Occipital lobe (tissue), 2 donors: ENCODE results near the gene CTNNA3. TPM values are rescaled to one million over a fixed set of nuclear protein-coding genes. Genes with fewer than 3 reads are reported as not detected.

Experiments used
- DNase-seq: peaks from one replicate; lab custom pipeline; 2025; lab: John Stamatoyannopoulos, UW
- total RNA-seq: library from RNA; depleted of rRNA; stranded (reverse); fragments of >200 nt; gene quantifications from one replicate; pipeline ENCODE4 v1.2.3, GENCODE V29; 2014

Gene CTNNA3
- total RNA-seq, 1 donor from 2014 or later: 1.7 TPM

DNA sequence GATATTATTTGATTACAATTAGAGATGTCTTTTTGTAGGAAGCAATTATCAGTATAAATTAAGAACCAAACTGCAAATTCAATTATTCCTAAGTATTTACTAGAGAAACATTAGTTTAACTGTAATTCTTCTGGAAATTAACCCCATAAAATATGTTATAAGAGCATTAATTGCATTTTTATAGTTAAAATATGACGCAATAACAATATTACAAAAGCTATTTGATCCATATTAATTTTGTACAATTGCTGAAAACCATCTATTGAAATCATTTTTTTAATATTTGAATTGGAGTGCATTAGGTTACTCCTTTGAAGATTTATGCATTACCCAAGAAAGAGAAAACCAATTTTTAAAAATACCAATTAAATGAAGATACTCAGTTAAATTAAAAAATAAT is 1024.9 kb downstream of the CTNNA3 start:
- DNase-seq: no peak

DNA sequence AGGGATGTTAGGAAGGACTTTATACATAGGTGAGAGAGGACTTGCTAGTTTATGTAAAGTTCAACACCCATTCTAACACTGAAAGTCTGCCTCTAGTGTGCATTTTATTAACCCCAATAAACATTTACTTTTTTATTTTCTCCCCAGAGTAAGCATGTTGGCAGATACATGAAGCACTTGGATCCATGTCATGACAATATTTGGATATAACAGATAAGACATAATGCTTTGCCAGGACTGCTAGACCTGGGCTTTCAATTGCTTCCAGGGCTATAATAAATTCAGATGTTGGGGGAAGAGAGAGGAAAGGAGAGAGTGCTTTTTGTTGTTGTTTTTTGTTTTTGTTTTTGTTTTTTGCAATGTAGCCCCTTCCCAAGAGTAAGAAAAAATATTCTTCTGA is 1039.5 kb downstream of the CTNNA3 start:
- DNase-seq: no peak

DNA sequence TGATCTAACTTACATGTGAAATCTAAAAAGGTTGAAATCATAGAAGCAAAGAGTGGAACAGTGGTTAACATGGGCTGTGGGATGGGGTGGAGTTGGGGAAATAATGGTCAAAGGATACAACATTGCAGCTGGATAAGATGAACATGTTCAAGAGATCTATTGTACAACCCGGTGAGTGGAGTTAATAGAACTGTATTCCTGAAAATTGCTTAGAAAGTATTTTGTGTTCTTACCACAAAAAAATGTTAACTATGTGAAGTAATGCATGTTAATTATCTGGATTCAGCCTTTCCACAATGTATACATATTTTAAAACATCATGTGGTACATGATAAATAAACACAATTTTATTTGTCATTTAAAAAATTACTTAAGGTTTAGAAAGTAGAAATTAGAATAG is 1041.1 kb downstream of the CTNNA3 start:
- DNase-seq: no peak

DNA sequence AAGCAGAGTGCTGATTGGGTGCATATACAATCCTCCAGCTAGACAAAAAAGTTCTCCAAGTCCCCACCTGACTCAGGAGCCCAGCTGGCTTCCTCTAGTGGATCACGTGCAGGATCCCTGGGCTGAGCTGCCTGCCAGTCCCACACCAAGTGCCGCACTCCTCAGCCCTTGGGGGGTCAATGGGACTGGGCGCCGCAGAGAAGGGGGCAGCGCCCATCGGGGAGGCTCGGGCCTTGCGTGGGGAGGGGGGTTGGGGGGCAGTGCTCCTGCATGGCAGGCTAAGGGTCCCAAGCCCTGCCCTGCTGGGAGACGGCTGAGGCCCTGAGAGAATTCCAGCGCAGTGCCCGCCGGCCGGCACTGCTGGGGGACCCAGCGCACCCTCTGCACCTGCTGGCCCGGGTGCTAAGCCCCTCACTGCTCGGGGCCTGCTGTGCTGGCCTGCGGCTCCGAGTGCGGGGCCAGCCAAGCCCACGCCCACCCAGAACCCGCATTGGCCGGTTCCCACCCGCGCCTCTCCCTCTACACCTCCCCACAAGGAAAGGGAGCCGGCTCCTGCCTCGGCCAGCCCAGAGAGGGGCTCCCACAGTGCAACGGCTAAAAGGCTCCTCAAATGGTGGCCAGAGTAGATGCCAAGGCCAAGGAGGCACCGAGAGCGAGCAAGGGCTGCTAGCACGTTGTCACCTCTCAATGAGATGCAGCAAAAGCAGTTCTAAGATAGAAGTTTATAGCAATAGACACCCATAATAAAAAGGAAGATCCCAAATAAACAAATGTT is 1044.5 kb downstream of the CTNNA3 start:
- no peak for DNase-seq

DNA sequence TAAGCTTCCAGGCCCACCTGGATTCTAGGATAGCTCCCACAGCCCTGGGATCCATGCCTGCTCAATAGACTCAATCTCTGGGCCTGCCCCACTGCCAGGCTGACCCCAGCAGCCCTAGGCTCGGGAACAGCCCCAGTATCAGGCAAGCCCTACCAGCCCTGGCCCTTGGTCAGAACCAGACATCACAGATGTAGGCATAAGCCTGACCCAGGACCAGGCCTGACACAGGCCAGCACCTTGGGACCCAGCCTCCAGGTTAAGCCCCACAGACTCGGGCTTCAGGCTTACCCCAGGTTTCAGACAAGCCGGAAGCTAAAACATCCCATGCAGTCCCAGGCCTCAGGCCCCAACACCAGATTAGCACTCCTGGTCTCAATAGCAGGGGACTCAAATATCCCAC is 1046.4 kb downstream of the CTNNA3 start:
- no peak for DNase-seq

DNA sequence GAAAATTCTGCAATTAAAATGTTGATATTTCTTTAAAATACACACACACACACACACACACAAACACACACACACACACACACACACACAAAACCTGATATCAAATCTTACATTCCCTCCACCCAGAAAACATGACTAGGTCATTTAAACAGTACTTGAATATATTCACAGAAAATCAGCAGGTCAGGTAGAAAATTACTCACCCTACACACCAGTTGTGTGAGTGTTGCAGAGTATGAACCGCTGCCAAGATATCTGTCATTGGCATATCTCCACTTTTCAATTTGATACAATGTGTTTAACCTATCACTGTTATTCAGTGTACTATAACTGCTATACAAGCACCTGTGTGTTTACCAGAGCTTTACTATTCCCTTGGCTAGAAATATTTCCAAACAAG is 1053.8 kb downstream of the CTNNA3 start:
- no peak for DNase-seq

DNA sequence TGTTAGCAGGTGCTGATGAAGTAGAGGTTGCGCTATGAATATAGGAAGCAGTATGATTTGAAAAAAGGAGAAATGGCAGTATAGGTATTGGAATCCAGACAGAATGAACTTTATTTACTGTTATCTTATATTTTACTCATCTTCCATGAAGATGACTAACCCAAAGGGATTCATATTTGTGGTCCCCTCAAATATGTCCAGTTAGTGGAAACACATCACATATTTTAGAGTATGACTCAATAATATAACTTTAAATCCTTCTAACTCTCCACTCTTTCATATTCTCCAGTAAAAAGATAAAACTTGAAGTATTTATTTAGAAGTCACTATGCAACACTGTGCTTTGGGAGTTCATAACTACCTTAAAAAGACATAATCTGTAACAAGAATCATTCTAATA is 1056.6 kb downstream of the CTNNA3 start:
- DNase-seq: no peak

DNA sequence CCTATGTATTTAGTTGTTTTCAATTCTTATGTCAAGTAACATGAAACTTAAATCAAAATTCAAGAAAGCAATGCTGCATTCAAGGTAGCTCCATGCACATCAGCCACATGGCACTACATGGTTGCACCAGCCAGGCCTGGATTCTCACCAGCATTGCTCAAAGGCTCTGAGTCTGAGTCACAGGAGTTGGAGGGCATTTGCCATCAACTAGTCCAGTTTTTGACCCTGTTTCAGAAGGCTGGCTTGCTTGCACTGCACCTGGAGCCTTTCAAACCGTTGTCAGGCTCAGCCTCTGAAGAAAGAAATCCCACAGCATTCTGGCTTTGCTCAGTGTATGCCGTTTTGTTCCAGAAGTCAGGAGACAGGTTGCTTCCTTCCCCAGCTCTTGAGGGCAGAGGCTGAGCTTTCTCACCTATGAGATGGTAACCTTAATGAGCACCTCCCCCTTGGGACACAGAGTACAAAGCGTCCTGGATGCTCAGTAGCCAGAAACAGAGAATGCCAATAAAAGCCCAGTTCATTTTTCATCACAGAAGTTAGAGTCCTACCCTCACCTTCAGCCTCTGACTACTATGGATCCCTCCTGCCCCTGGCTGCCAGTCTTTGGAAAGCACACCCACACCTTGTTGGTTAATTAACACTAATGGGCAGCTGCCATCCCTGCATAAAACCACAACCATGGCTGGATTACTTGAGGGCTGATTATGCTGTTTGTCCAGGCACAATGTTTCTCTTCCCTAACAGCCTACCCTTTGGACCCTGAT is 1058.5 kb downstream of the CTNNA3 start:
- DNase-seq: no peak

DNA sequence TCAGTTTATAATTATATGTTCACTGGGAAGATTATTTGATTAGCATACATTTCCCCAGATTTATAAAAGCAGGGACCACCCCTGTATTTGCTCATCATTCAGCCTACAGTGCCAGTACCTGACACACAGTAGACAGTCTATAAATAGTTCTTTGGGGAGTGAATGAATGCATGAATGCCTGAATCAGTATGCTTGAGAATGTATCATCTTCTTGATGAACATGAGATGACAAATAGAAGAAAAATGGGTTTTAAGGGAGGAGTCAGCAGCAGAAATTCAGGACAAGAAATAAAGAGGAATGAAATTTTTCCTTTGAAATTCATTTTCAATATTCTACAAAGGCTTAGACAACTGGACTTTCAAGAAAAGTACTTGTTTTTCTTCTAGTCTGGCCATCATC is 1066.0 kb downstream of the CTNNA3 start:
- no peak for DNase-seq

DNA sequence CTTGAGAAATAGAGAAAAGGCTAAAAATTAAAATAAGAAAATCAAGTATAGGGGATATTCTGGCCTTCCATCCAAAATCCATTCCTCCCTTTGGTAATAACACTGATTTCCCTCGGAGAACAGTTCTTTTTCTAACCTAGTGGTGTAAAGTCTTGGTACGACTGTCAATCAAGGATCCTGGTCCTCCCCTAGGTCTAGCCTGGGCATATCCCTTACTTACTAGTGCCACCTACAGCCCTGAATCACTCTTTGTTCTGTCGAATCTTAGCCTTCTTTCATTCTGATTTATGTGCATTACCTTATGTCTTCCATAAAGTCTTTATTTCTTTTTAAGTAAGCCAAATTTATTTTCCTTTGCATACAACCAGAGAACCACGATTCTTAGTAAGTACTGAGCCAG is 1068.8 kb downstream of the CTNNA3 start:
- DNase-seq: no peak

DNA sequence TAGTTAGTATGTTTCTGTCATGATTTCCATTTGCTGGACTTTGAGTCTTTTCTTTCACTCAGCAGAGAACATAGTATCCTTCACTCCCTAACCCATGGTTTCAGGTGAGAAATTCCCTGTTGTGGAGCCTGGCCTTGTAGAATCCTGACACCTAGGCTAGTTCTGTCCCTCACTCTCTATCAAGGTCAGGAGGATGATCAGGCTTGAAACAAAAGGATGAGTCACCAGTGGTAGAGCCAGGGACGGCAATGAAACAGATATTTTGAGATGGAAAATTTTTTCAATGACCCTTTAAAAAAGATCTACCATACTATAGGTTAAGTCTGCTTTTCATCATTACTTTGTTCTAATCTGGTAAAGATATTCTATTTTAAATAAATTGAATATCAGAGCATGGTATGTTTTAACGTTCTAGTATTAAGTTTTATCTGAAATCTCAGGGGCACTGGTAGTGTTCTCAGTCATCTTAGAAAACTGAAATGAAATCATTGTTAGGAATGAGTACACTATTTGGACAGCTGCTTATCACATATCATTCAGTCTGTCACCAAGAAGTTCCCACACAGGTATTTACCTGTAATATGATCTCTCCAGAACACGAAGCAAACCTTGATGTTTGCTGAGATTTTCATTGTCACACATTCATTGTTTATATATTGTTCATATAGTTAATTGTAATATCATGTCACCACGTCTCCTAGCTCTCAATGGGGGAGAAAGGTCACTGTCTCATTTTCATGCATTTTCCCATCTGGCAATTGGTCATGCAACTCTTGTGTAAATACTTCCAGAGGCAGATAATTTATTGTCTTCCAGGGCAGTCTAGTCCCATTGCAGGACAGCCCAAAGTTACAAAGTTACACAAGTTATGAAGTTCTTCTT is 1070.0 kb downstream of the CTNNA3 start:
- DNase-seq: no peak

DNA sequence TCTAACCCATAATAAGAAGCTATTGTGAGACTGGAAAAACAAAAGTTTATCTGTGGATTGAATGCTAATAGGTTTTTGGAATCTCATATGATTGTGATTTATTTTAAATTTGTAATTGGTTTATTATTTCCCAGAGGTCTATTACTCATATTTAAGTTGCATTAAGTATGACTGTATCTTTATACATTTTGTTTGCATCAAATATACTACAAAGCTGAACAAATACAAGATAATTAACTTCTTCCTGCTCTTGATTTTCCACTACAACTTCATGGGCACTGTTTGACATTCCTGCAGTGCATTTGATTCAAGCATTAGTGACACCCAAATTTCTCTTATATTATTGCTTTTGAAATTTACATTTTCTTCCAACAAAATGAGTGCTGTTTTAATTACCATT is 1073.9 kb downstream of the CTNNA3 start:
- no peak for DNase-seq

DNA sequence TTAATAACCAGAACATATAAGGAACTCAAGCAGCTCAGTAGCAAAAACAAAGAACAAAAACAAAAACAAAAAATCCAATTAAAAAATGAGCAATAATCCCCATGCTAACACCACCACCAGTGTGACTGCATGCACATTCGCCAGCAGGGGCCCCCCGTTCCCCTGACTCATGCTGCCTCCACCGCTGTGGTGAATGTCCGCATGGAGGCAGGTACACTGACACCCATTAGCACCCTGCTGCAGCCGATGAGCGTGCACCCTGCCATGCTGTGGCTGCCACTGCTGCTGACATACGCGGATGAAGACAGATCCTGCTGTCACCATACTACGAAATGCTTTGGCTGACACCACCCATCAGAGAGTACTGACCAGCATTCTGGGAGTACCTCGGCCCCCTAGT is 1091.8 kb downstream of the CTNNA3 start:
- DNase-seq: no peak

DNA sequence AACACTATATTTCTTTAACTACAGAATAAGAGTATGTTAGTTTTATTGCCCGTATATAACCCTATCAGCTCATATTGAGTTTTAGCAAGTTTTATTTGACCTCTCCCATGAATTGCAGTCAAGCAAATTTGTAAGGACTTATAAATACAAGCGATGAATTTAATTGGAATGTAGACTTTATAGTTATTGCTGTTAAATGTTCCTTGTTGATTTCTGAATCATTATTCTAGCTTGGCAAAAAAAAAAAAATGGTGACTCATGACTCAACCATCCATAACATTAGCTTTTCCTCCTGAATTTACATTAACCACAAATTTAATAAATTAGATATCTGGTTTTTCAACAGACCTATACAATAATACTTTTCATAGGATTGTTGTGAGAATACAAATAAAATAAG is 1104.1 kb downstream of the CTNNA3 start:
- DNase-seq: no peak

DNA sequence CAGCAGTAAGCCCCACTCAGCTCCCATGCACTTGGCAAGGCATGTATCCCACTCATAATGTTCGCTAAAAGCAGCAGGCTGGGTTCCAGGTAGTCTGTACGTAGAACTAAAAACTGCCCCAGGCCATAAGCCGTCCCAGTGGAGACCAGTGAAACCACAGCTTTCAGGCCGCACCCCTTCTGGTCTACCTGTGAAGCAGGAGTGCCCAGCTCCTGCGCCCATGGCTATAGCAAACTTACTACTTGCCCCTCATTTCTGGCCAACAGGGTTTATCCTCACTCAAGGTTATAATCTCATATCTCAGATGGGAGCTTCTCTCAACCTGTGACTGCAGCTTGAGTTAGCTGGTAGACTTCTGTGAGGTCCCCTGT is 1108.3 kb downstream of the CTNNA3 start:
- DNase-seq: no peak

DNA sequence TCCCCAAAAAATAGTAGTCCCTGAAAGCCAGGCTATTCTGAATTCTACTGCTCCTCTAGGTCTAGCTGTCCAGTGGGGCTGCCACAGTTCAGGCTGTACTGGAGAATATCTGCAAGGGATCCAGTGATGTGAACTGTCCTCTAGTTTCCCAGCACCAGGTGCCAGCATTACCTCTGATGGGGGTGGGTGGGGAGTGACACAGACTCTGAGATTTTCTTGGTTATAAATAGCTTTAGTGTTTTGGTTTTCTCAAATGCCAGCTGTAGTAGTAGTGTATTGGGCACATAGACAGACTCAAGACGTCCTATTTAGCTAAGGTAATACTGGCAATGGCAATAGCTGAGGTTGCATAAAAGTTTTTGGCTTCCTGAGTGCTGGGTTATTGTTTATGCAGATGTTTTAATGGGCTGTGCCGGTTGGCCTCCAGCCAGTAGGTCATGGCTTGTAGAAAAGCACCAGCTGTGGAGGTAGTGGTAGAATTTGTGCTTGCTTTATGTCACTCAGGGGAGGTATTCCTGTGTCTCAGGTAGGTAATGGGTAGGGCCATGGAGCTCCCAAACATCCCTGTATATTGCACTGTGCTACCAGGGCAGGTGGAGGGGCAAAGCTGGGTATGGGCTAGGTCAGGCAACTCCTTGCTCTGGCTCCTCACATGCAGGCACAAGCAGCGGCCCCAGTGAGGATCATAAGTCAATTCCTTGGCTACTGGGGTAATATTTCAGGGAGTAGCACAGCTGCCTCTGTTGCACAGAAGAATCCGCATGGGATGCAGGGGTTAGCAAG is 1108.9 kb downstream of the CTNNA3 start:
- DNase-seq: no peak

DNA sequence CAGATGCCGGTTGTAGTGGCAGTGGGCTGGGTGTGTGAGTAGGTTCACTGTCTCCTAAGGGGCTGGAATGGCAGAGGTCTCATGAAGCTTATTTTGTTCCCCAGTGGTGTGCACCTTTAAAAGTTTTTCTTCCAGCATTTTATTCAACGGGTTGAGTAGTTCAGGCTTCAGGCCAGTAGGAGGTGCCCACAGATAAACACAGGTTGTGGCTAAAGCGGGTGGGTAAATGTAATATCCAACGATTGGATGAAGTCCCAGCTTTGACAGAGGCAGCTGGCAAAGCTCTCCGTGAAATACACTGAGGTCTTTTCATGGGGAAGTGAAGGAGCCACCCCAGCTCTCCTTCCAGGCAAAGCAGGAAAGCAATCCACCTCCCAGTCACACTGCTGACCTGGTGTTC is 1109.9 kb downstream of the CTNNA3 start:
- DNase-seq: no peak

DNA sequence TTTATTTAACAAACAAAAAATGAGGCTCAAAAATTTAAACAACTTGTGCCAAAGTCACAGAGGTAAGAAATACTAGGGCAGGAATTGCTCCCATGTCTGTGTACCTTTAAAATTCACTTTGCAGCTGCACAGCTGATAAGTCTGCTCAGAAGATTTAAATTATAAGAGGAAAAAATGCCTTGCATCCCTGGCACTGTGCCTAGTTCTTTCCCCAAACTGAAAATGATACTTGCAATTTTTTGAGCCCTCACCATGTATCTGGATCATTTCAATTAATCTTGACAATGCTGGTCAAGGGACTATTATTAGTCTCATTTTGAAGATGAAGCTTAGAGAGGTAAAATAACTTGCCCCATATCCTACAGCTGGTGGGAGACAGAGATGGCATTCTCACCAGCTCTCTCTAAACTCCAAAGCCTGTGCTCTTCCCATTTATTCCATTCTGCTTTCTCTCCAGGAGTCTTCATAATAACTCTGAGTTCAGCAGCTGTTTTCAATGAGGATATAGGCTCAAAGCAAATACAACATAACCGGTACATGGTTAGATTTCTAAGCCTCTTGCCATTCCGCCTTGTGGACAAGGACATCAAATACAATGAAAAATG is 1120.6 kb downstream of the CTNNA3 start:
- no peak for DNase-seq

DNA sequence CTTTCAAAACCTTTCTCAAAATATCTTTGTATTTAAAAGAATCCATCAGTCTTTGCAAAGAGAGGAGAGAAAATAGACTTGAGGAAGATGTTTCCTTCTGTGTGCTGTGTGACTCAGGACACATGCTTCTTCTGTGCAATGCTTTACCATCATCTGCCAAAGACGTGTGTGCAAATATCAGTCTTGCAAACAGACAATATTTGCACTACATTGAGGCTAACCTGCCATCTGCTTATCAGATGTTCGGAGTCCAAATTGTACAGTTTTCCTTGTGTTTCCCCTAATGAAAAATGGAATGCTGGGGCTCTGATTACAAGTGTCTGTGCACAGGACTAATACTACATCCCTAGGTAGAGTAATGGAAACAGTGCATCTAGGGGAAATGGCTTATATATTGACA is 1123.3 kb downstream of the CTNNA3 start:
- DNase-seq: no peak

DNA sequence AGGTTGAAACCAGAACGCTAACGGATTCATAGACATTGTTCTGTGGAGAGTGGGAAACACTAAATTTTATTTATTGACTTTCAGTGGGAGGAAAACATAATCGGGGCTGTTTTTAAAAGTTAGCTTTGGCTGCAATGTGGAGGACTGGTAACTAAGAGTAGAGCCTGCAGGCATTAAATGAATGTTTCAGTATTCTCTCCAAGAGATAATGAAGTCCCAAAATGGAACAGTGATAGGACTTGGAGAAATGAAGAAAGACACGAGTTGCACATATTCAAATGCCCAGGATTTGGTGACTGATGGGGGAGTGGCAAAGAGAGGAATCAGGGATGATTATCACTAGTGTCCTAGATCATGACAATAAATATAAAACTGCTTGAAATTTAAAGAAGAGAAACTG is 1130.0 kb downstream of the CTNNA3 start:
- no peak for DNase-seq

DNA sequence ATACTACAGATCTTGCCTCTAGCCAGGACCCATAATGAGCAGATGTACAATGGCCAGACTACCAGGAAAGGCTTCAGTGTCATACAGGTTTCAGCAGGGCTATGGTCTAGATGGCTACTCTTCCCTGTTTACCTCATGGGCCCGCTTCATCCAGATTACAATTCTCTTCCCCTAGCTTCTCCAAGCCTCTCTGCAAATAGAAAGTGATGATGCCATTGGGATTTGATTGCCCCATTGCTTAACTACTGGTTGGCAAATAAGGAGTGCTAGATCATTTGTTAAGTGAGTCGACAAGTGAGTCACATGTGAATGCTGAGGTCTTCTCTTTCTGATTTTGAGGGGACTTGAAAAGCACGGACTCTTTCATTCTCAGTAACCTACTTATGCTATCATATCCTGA is 1131.7 kb downstream of the CTNNA3 start:
- DNase-seq: no peak
